ENCODE results near the gene FARP1.
A peak's percentile ranks its signal among the peaks of the same experiment; 100 is the strongest.
"Not testable (repeated sequence)": the region's sequence is repeated elsewhere in the genome, so short reads cannot be mapped to it uniquely, and the experiment has no call there.

The FARP1 gene

GRCh38 chr13:98225036-98225940, 82.4 kb downstream of the FARP1 start:
- DNase-seq: no peak

- DNase-seq: no peak
Measured at GRCh38 chr13:98226496-98226895, 83.6 kb downstream of the FARP1 start.

- DNase-seq: peak; percentile 74
Measured at GRCh38 chr13:98228661-98229341, 85.9 kb downstream of the FARP1 start.

- not testable (repeated sequence) for DNase-seq
Measured at GRCh38 chr13:98230762-98231161, 87.9 kb downstream of the FARP1 start.

GRCh38 chr13:98232456-98232855, 89.6 kb downstream of the FARP1 start:
- DNase-seq: peak; percentile 66

- no peak for DNase-seq
Measured at GRCh38 chr13:98233127-98233526, 90.2 kb downstream of the FARP1 start.

- no peak for DNase-seq
Measured at GRCh38 chr13:98234348-98234747, 91.5 kb downstream of the FARP1 start.

- no peak for DNase-seq
Measured at GRCh38 chr13:98236197-98236596, 93.3 kb downstream of the FARP1 start.

GRCh38 chr13:98237331-98237730, 94.4 kb downstream of the FARP1 start:
- no peak for DNase-seq

- no peak for DNase-seq
Measured at GRCh38 chr13:98239162-98240076, 96.5 kb downstream of the FARP1 start.

- no peak for DNase-seq
Measured at GRCh38 chr13:98240135-98240534, 97.2 kb downstream of the FARP1 start.

GRCh38 chr13:98240974-98241373, 98.1 kb downstream of the FARP1 start:
- no peak for DNase-seq

GRCh38 chr13:98241976-98242375, 99.1 kb downstream of the FARP1 start:
- DNase-seq: no peak

GRCh38 chr13:98242403-98242802, 99.5 kb downstream of the FARP1 start:
- DNase-seq: no peak

GRCh38 chr13:98243929-98244272, 101.0 kb downstream of the FARP1 start:
- DNase-seq: no peak

GRCh38 chr13:98246538-98247172, 103.8 kb downstream of the FARP1 start:
- no peak for DNase-seq

- DNase-seq: no peak
Measured at GRCh38 chr13:98251708-98252107, 108.8 kb downstream of the FARP1 start.

- DNase-seq: peak; percentile 87
Measured at GRCh38 chr13:98252931-98253470, 110.1 kb downstream of the FARP1 start.

GRCh38 chr13:98253526-98253925, 110.6 kb downstream of the FARP1 start:
- no peak for DNase-seq

- DNase-seq: peak; percentile 87
Measured at GRCh38 chr13:98254513-98254912, 111.6 kb downstream of the FARP1 start.

- DNase-seq: no peak
Measured at GRCh38 chr13:98258226-98258625, 115.3 kb downstream of the FARP1 start.

All from fibroblast of skin of back (primary cell).